GM12878 (cell line): ENCODE measurements around the gene IFT88. TPM values are rescaled to one million over a fixed set of nuclear protein-coding genes. Genes with fewer than 3 reads are reported as not detected.

Source experiments
- ATAC-seq: fragments of 200-7000 bp; cut with Tn5 transposase; 3 replicates; pipeline ENCODE4 v1.9.1; 2020; ENCODE audit warnings: mild to moderate bottlenecking, moderate library complexity
- BruUV-seq: library from RNA; stranded (reverse); fragments of 400-500 nt; replicated peaks from 2 replicates; lab custom pipeline; 2021; lab: Mats Ljungman, UMichigan
- CTCF ChIA-PET: fragments of 300-600 bp; sonication (Branson Sonifier 250); formaldehyde crosslinking; extraction: SDS; loops from one replicate; lab custom pipeline; 2021; ENCODE audit warnings: inconsistent platforms; lab: Yijun Ruan, JAX
- POLR2A ChIA-PET: fragments of 350-600 bp; formaldehyde crosslinking; extraction: SDS; loops from one replicate; lab custom pipeline; 2021; ENCODE audit warnings: inconsistent platforms; lab: Charles Lee
- RAD21 ChIA-PET: fragments of 300-600 bp; sonication (Branson Sonifier 250); formaldehyde crosslinking; loops from one replicate; lab custom pipeline; 2023; ENCODE audit warnings: antibody characterized with exemption; ENCODE audit not compliant: unreplicated experiment; lab: Charles Lee
- SMC1A ChIA-PET: fragments of 300-600 bp; sonication (Branson Sonifier 250); formaldehyde crosslinking; loops from one replicate; lab custom pipeline; 2023; ENCODE audit not compliant: unreplicated experiment, uncharacterized antibody; lab: Charles Lee
- DNase-seq: peaks from one replicate; pipeline ENCODE4 v3.0.0-alpha.2; 2011; ENCODE audit warnings: low read depth, low spot score
- FAIRE-seq: peaks from 3 replicates; lab custom pipeline; 2011; peaks lifted over from hg19 to GRCh38; lab: Jason Lieb, UNC
- H2AFZ ChIP-seq: 2 replicates; pipeline ENCODE4 v1.6.0; 2011; ENCODE audit warnings: low read depth, low read length, control low read depth; ENCODE audit not compliant: control insufficient read depth
- H3K27ac ChIP-seq: 2 replicates; pipeline ENCODE4 v1.5.1; 2011; ENCODE audit warnings: control low read depth; ENCODE audit not compliant: control insufficient read depth, insufficient read depth
- H3K27me3 ChIP-seq, 2 experiments: replicated peaks in 1 of 2; 2 replicates each; pipeline versions ENCODE4 v1.6.0 to v1.6.1; 2011; ENCODE audit warnings: low read length in 1 of 2; ENCODE audit not compliant: control insufficient read depth in 2 of 2, insufficient read depth in 2 of 2
- H3K36me3 ChIP-seq, 2 experiments: 2 replicates each; pipeline ENCODE4 v1.5.1; 2011; ENCODE audit warnings: low read length in 1 of 2; ENCODE audit not compliant: control insufficient read depth in 2 of 2, insufficient read depth in 2 of 2
- H3K4me1 ChIP-seq: 2 replicates; pipeline ENCODE4 v1.6.1; 2011; ENCODE audit warnings: mild to moderate bottlenecking, low read length, moderate library complexity, mixed read lengths; ENCODE audit not compliant: control insufficient read depth, insufficient read depth
- H3K4me2 ChIP-seq: 2 replicates; pipeline ENCODE4 v1.6.0; 2011; ENCODE audit warnings: control low read depth; ENCODE audit not compliant: control insufficient read depth, insufficient read depth
- H3K4me3 ChIP-seq: fragments of 200-600 bp; sonication (generic); 2 replicates; pipeline ENCODE4 v1.5.1; 2016
- H3K79me2 ChIP-seq: 2 replicates; pipeline ENCODE4 v1.6.0; 2011; ENCODE audit warnings: low read length; ENCODE audit not compliant: control insufficient read depth, insufficient read depth
- H3K9ac ChIP-seq: 2 replicates; pipeline ENCODE4 v1.8.0; 2011; ENCODE audit warnings: low read length, control low read depth, mixed read lengths; ENCODE audit not compliant: control insufficient read depth, insufficient read depth
- H3K9me3 ChIP-seq: replicated peaks from 3 replicates; pipeline ENCODE4 v1.5.1; 2011; ENCODE audit warnings: mild to moderate bottlenecking, low read length; ENCODE audit not compliant: control insufficient read depth, insufficient read depth
- H4K20me1 ChIP-seq: 2 replicates; pipeline ENCODE4 v1.6.0; 2011; ENCODE audit not compliant: control insufficient read depth, insufficient read depth
- ATF7 ChIP-seq: fragments of 450-650 bp; IDR thresholded peaks from 2 replicates; pipeline ENCODE4 v1.6.1; 2016; ENCODE audit warnings: low read depth, mild to moderate bottlenecking
- BACH1 ChIP-seq: fragments of 450-650 bp; IDR thresholded peaks from 2 replicates; pipeline ENCODE4 v1.6.1; 2017; ENCODE audit warnings: mild to moderate bottlenecking, borderline replicate concordance
- CBX5 ChIP-seq: sonication (generic); IDR thresholded peaks from 2 replicates; pipeline ENCODE4 v1.6.1; 2016; ENCODE audit warnings: low read depth, moderate library complexity, mild to moderate bottlenecking, inconsistent platforms
- CREB1 ChIP-seq: IDR thresholded peaks from 2 replicates; pipeline ENCODE4 v1.6.1; 2012; ENCODE audit warnings: low read depth, mild to moderate bottlenecking, inconsistent platforms
- CREM ChIP-seq: IDR thresholded peaks from 2 replicates; pipeline ENCODE4 v1.6.1; 2014; ENCODE audit warnings: antibody characterized with exemption, low read depth
- EGR1 ChIP-seq, 2 experiments: IDR thresholded peaks; 1 replicate in 1 of 2; 2 replicates in 1 of 2; pipeline ENCODE4 v1.6.1; 2011 to 2012; ENCODE audit warnings: low read depth in 2 of 2, low read length in 2 of 2, borderline replicate concordance in 1 of 2, mild to moderate bottlenecking in 1 of 2, moderate library complexity in 1 of 2
- GATAD2B ChIP-seq: fragments of 450-650 bp; conservative IDR thresholded peaks from 2 replicates; pipeline ENCODE4 v1.6.1; 2017; ENCODE audit warnings: low read depth, mild to moderate bottlenecking, moderate library complexity
- HDAC6 ChIP-seq: fragments of 200-600 bp; sonication (generic); IDR thresholded peaks from one replicate; pipeline ENCODE4 v1.8.0; 2017; ENCODE audit warnings: antibody characterized with exemption; ENCODE audit not compliant: unreplicated experiment
- IKZF2 ChIP-seq, 2 experiments: fragments of 450-650 bp; IDR thresholded peaks; 2 replicates each; pipeline ENCODE4 v1.6.1; 2017; ENCODE audit warnings: mild to moderate bottlenecking in 2 of 2, moderate library complexity in 2 of 2
- KDM1A ChIP-seq: fragments of 200-600 bp; sonication (generic); IDR thresholded peaks from 2 replicates; pipeline ENCODE4 v1.6.1; 2016; ENCODE audit warnings: borderline replicate concordance
- KLF5 ChIP-seq: fragments of 450-650 bp; IDR thresholded peaks from 2 replicates; pipeline ENCODE4 v1.6.1; 2014; ENCODE audit warnings: mild to moderate bottlenecking; ENCODE audit not compliant: partially characterized antibody
- RB1 ChIP-seq: fragments of 450-650 bp; formaldehyde crosslinking; IDR thresholded peaks from 2 replicates; pipeline ENCODE4 v1.6.1; 2017; ENCODE audit warnings: mild to moderate bottlenecking, borderline replicate concordance
- SREBF2 ChIP-seq: IDR thresholded peaks from 2 replicates; pipeline ENCODE4 v1.6.1; 2012; ENCODE audit warnings: mild to moderate bottlenecking, low read length
- TCF3 ChIP-seq: IDR thresholded peaks from 2 replicates; pipeline ENCODE4 v1.6.1; 2012; ENCODE audit warnings: low read depth, mild to moderate bottlenecking, low read length, borderline replicate concordance; ENCODE audit not compliant: insufficient read depth
- YY1 ChIP-seq: IDR thresholded peaks from 2 replicates; pipeline ENCODE4 v1.6.1; 2011; ENCODE audit warnings: low read depth, mild to moderate bottlenecking, low read length
- ZNF217 ChIP-seq: fragments of 450-650 bp; IDR thresholded peaks from 2 replicates; pipeline ENCODE4 v1.6.1; 2017; ENCODE audit warnings: antibody characterized with exemption, mild to moderate bottlenecking
- WGBS: methylation state at CpG from one replicate; pipeline ENCODE4 v1.1.6; 2016; ENCODE audit warnings: low lambda C conversion rate; ENCODE audit not compliant: insufficient replicate concordance, insufficient coverage; ENCODE audit errors: missing lambda C conversion rate; 5-methylcytosine and 5-hydroxymethylcytosine counted together
- in situ Hi-C: fragments of 300-500 bp; cut with MboI; formaldehyde crosslinking; loops from 9 replicates; pipeline ENCODE4 v1.14.3; 2018; ENCODE audit warnings: mixed read lengths
- intact Hi-C: fragments of 100-400 bp; cut with micrococcal nuclease; formaldehyde crosslinking; loops from one replicate; pipeline ENCODE4 v1.14.2; 2022; ENCODE audit not compliant: unreplicated experiment
- polyA plus RNA-seq, 11 experiments: library from polyadenylated mRNA; depleted of rRNA in 4 of 11; unstranded in 6 of 11; stranded (reverse) in 5 of 11; fragments of >200 nt; fragmentation: Nextera tagmentation in 4 of 11; fragmentation: Illumina TruSeq in 1 of 11; extraction: Ambion mirVana in 4 of 11; extraction: Trizol in 1 of 11; gene quantifications; 1 replicate in 1 of 11; 2 replicates in 10 of 11; pipeline versions ENCODE4 v1.2.1 to v1.2.3, GENCODE V29; 2011 to 2016; ENCODE audit warnings: inconsistent platforms in 2 of 11, missing spikeins in 2 of 11, low read depth in 1 of 11
- total RNA-seq, 4 experiments: library from RNA; depleted of rRNA in 3 of 4; stranded (reverse); fragments of >200 nt in 3 of 4; fragmentation: Illumina TruSeq in 1 of 4; extraction: Trizol in 1 of 4; gene quantifications; 2 replicates each; pipeline versions ENCODE4 v1.2.1 to v1.2.3, GENCODE V29; 2013 to 2021
- TF ChIP-seq, protein P1 (sequence below): fragments of 450-650 bp; IDR thresholded peaks from 2 replicates; pipeline ENCODE4 v1.6.1; 2017; ENCODE audit warnings: antibody characterized with exemption, mild to moderate bottlenecking, moderate library complexity
- TF ChIP-seq, protein P2 (sequence below), 3 experiments: IDR thresholded peaks in 2 of 3; conservative IDR thresholded peaks in 1 of 3; 2 replicates each; pipeline ENCODE4 v1.5.1; 2011; ENCODE audit warnings: low read depth in 3 of 3, low read length in 3 of 3, mild to moderate bottlenecking in 3 of 3, control low read depth in 2 of 3, moderate library complexity in 2 of 3, inconsistent platforms in 1 of 3, mixed read lengths in 1 of 3; ENCODE audit not compliant: control insufficient read depth in 2 of 3, insufficient read depth in 1 of 3; ENCODE audit errors: extremely low read depth in 1 of 3

Gene IFT88
- total and polyA plus RNA-seq, 10 of the 15 experiments (the other 5 are each of a cell fraction or from before 2014, with no cell fraction given) = 2.9 to 5.6 (median 4.1) TPM

- Histone ChIP-seq H3K9me3 (no peaks in the 10 kb centered on the region; the same call in 2 of the 3 replicates), H3K9ac (peak within 1 kb of the TSS; percentile 82), H3K27ac (peak within 1 kb of the TSS; percentile 73), H3K27me3 (no peaks in the 10 kb centered on the region), H3K4me3 (peak within 1 kb of the TSS; percentile 74), H2AFZ (peak within 1 kb of the TSS; percentile 93), H3K79me2 (no peaks in the 10 kb centered on the region; the same call in 1 of the 2 replicates), H3K4me1 (peaks cover 10% of the 10 kb centered on the region), H3K4me2 (peak within 1 kb of the TSS; percentile 97), H4K20me1 (no peaks in the 10 kb centered on the region), H3K36me3 (no peaks in the 10 kb centered on the region)
- POLR2A ChIA-PET = no interaction called here
- WGBS = under 1% methylated on average over 37 of the region's 89 CpGs
- SMC1A ChIA-PET = interaction anchor here (0.6 to 2.2 kb wide), 4 partner anchors 16 to 42 kb away, joined by 3 to 6 read pairs (median 4); no protein-coding TSS in a partner anchor
- BruUV-seq = TSS peak; percentile 93
- DNase-seq = peak; percentile 40
- ATAC-seq = peak; percentile 96
- CTCF ChIA-PET = interaction anchor here (0.7 to 0.9 kb wide), 2 partner anchors 30 to 570 kb away, joined by 3 to 4 read pairs; no protein-coding TSS in a partner anchor
- in situ Hi-C loops = no loop called here
- intact Hi-C loops = loop anchor here (2.0 kb wide), 2 partner anchors 41 to 247 kb away; partner anchors contain the start of genes EEF1AKMT1 and IFT88
- RAD21 ChIA-PET = interaction anchor here (0.6 to 1.7 kb wide), 3 partner anchors 144 to 329 kb away, joined by 3 to 4 read pairs (median 4); no protein-coding TSS in a partner anchor
- FAIRE-seq = no peak
- TF ChIP-seq GATAD2B (peak; percentile 47), KLF5 (no peak), CREB1 (peak; percentile 81), BACH1 (peak; percentile 69; the same call in 1 of the 2 replicates), EGR1 (IDR thresholded peaks at IDR 0.05; ENCODE audit: borderline replicate concordance in 1 of 2, low read depth in 2 of 2, low read length in 2 of 2) (0 out of 3 replicates have a peak, but pooled peaks of 1 of the 2 experiments have one; percentile 5), KDM1A (no peak), CREM (peak; percentile 74; the same call in 1 of the 2 replicates), YY1 (peak; percentile 79), ZNF217 (peak; percentile 57), CBX5 (peak; percentile 60; the same call in 1 of the 2 replicates), ATF7 (peak; percentile 53), RB1 (peak; percentile 34; the same call in 1 of the 2 replicates), HDAC6 (no peak), TCF3 (0 out of 2 replicates have a peak, but pooled peaks have one; percentile 9), SREBF2 (no peak), IKZF2 (IDR thresholded peaks at IDR 0.05) (peak; percentile 52 to 63; a peak in 3 of 4 replicates)
- TF ChIP-seq, protein P1, sequence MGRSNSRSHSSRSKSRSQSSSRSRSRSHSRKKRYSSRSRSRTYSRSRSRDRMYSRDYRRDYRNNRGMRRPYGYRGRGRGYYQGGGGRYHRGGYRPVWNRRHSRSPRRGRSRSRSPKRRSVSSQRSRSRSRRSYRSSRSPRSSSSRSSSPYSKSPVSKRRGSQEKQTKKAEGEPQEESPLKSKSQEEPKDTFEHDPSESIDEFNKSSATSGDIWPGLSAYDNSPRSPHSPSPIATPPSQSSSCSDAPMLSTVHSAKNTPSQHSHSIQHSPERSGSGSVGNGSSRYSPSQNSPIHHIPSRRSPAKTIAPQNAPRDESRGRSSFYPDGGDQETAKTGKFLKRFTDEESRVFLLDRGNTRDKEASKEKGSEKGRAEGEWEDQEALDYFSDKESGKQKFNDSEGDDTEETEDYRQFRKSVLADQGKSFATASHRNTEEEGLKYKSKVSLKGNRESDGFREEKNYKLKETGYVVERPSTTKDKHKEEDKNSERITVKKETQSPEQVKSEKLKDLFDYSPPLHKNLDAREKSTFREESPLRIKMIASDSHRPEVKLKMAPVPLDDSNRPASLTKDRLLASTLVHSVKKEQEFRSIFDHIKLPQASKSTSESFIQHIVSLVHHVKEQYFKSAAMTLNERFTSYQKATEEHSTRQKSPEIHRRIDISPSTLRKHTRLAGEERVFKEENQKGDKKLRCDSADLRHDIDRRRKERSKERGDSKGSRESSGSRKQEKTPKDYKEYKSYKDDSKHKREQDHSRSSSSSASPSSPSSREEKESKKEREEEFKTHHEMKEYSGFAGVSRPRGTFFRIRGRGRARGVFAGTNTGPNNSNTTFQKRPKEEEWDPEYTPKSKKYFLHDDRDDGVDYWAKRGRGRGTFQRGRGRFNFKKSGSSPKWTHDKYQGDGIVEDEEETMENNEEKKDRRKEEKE = no peak
- TF ChIP-seq, protein P2, sequence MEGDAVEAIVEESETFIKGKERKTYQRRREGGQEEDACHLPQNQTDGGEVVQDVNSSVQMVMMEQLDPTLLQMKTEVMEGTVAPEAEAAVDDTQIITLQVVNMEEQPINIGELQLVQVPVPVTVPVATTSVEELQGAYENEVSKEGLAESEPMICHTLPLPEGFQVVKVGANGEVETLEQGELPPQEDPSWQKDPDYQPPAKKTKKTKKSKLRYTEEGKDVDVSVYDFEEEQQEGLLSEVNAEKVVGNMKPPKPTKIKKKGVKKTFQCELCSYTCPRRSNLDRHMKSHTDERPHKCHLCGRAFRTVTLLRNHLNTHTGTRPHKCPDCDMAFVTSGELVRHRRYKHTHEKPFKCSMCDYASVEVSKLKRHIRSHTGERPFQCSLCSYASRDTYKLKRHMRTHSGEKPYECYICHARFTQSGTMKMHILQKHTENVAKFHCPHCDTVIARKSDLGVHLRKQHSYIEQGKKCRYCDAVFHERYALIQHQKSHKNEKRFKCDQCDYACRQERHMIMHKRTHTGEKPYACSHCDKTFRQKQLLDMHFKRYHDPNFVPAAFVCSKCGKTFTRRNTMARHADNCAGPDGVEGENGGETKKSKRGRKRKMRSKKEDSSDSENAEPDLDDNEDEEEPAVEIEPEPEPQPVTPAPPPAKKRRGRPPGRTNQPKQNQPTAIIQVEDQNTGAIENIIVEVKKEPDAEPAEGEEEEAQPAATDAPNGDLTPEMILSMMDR (IDR thresholded peaks at IDR 0.05 in 2 of 3, conservative IDR thresholded peaks at IDR 0.05 in 1 of 3; ENCODE audit: control insufficient read depth in 2 of 3, extremely low read depth in 1 of 3, insufficient read depth in 1 of 3, low read depth in 3 of 3, low read length in 3 of 3) = no peak
Observed at GRCh38 chr13:20525601-20526544, 41.1 kb upstream of the IFT88 start, which contains the start of gene CRYL1. Gene CRYL1 (minus strand): TSS chr13:20525857. CDS start chr13:20525794, 63 bp downstream.
